AG04449 (cell line): ENCODE measurements around the gene MAPKAPK2.

ENCODE experiments used
- CTCF ChIA-PET: fragments of 350-600 bp; formaldehyde crosslinking; extraction: SDS; loops from one replicate; lab custom pipeline; 2021; ENCODE audit warnings: antibody characterized with exemption; lab: Yijun Ruan, JAX
- POLR2A ChIA-PET: fragments of 400-600, 350-600 bp; formaldehyde crosslinking; extraction: SDS; loops from one replicate; lab custom pipeline; 2020; ENCODE audit warnings: antibody characterized with exemption, inconsistent platforms; lab: Yijun Ruan, JAX
- DNase-seq: peaks from one replicate; pipeline ENCODE4 v3.0.0-alpha.2; 2010; ENCODE audit warnings: low read depth, low spot score
- H3K4me3 ChIP-seq: 2 replicates; pipeline ENCODE4 v1.5.1; 2011; ENCODE audit warnings: low read depth, mild to moderate bottlenecking, control low read depth, low read length
- CTCF ChIP-seq: IDR thresholded peaks from one replicate; pipeline ENCODE4 v1.5.1; 2011; ENCODE audit warnings: mild to moderate bottlenecking, moderate library complexity, low read length, control low read depth, inconsistent platforms; ENCODE audit not compliant: insufficient read depth; ENCODE audit errors: missing control alignments

MAPKAPK2 gene

GRCh38 chr1:206703661-206704060 is 19.0 kb downstream of the MAPKAPK2 start:
- no peak for TF ChIP-seq CTCF
- CTCF ChIA-PET, result interaction anchor here (0.8 to 3.3 kb wide), 7 partner anchors 10 to 105 kb away, joined by 3 to 25 read pairs (median 6); no protein-coding TSS in a partner anchor
- POLR2A ChIA-PET, result no interaction called here
- H3K4me3 ChIP-seq, result no peak overlapping the region
- no peak for DNase-seq

GRCh38 chr1:206704226-206704625 is 19.5 kb downstream of the MAPKAPK2 start:
- no peak for TF ChIP-seq CTCF
- H3K4me3 ChIP-seq, result no peak overlapping the region
- CTCF ChIA-PET, result interaction anchor here (1.0 to 3.3 kb wide), 7 partner anchors 10 to 60 kb away, joined by 3 to 25 read pairs (median 4); no protein-coding TSS in a partner anchor
- no peak for DNase-seq
- POLR2A ChIA-PET, result no interaction called here

- CTCF ChIA-PET, result interaction anchor here (0.6 to 3.3 kb wide), 14 partner anchors 10 to 226 kb away, joined by 3 to 25 read pairs (median 3); no protein-coding TSS in a partner anchor
- peak overlapping the region; percentile 12 for H3K4me3 ChIP-seq
These were observed 20.5 kb downstream of the MAPKAPK2 start for GRCh38 chr1:206705191-206705590.

GRCh38 chr1:206705726-206706297 is 21.1 kb downstream of the MAPKAPK2 start:
- POLR2A ChIA-PET, result interaction anchor here (1.0 to 1.5 kb wide), 3 partner anchors 9 to 21 kb away, joined by 3 to 4 read pairs (median 3); partner anchors contain the start of gene MAPKAPK2
- no peak for TF ChIP-seq CTCF
- CTCF ChIA-PET, result interaction anchor here (0.9 to 3.3 kb wide), 12 partner anchors 10 to 226 kb away, joined by 3 to 25 read pairs (median 3); no protein-coding TSS in a partner anchor
- H3K4me3 ChIP-seq, result peak overlapping the region; percentile 2
- no peak for DNase-seq

More at GRCh38 chr1:206705191-206705590, 20.5 kb downstream of the MAPKAPK2 start:
- no peak for DNase-seq
- POLR2A ChIA-PET, result interaction anchor here (1.5 kb wide), 1 partner anchor 9 kb away, joined by 4 read pairs; no protein-coding TSS in a partner anchor
- TF ChIP-seq CTCF, result no peak

- ChIA-PET POLR2A (interaction anchor here (1.0 to 1.5 kb wide), 3 partner anchors 10 to 22 kb away, joined by 3 to 4 read pairs (median 3); partner anchors contain the start of gene MAPKAPK2), CTCF (interaction anchor here (0.9 to 3.3 kb wide), 10 partner anchors 9 to 206 kb away, joined by 3 to 25 read pairs (median 4); no protein-coding TSS in a partner anchor)
- no peak for TF ChIP-seq CTCF
- peak; percentile 75 for DNase-seq
- peak overlapping the region; percentile 2 for H3K4me3 ChIP-seq
These were observed 21.6 kb downstream of the MAPKAPK2 start for GRCh38 chr1:206706298-206706791.
